ENCODE data around the gene SPRR2B.

DNA sequence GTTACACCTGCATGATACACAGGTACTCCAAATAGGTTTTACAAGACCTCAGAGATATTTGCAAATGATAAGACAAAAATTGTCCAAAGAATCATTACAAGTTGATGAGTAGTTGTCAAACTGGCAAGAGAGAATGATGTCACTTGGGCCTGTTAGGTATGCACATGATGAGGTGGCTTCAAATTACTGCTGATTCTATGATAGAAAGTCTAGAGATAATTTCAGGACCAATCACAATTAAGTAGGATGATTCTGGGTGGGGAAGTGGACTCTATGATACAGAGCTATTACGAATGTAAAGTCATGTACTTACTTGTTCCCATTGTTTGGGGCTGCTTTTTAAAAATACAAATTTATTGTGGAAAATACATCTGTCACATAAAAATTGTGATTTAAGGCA lies 45.6 kb downstream of the SPRR2B start:
- no peak for TF ChIP-seq TAF1 (IDR thresholded peaks at IDR 0.05; ENCODE audit: control insufficient read depth, extremely low read depth, insufficient read depth, low read length, severe bottlenecking)
- TF ChIP-seq MAFG (tag; conservative IDR thresholded peaks at IDR 0.05): no peak
- TF ChIP-seq, protein P1, sequence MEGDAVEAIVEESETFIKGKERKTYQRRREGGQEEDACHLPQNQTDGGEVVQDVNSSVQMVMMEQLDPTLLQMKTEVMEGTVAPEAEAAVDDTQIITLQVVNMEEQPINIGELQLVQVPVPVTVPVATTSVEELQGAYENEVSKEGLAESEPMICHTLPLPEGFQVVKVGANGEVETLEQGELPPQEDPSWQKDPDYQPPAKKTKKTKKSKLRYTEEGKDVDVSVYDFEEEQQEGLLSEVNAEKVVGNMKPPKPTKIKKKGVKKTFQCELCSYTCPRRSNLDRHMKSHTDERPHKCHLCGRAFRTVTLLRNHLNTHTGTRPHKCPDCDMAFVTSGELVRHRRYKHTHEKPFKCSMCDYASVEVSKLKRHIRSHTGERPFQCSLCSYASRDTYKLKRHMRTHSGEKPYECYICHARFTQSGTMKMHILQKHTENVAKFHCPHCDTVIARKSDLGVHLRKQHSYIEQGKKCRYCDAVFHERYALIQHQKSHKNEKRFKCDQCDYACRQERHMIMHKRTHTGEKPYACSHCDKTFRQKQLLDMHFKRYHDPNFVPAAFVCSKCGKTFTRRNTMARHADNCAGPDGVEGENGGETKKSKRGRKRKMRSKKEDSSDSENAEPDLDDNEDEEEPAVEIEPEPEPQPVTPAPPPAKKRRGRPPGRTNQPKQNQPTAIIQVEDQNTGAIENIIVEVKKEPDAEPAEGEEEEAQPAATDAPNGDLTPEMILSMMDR (IDR thresholded peaks at IDR 0.05 in 2 of 3, conservative IDR thresholded peaks at IDR 0.05 in 1 of 3; ENCODE audit: insufficient read depth in 2 of 3, low read depth in 1 of 3, low read length in 3 of 3): no peak
- TF ChIP-seq, protein P2, sequence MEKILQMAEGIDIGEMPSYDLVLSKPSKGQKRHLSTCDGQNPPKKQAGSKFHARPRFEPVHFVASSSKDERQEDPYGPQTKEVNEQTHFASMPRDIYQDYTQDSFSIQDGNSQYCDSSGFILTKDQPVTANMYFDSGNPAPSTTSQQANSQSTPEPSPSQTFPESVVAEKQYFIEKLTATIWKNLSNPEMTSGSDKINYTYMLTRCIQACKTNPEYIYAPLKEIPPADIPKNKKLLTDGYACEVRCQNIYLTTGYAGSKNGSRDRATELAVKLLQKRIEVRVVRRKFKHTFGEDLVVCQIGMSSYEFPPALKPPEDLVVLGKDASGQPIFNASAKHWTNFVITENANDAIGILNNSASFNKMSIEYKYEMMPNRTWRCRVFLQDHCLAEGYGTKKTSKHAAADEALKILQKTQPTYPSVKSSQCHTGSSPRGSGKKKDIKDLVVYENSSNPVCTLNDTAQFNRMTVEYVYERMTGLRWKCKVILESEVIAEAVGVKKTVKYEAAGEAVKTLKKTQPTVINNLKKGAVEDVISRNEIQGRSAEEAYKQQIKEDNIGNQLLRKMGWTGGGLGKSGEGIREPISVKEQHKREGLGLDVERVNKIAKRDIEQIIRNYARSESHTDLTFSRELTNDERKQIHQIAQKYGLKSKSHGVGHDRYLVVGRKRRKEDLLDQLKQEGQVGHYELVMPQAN (IDR thresholded peaks at IDR 0.05; ENCODE audit: borderline replicate concordance): no peak
- TF ChIP-seq ZNF174 (CRISPR knock-in tag; IDR thresholded peaks at IDR 0.05): no peak
- TF ChIP-seq, protein P3, sequence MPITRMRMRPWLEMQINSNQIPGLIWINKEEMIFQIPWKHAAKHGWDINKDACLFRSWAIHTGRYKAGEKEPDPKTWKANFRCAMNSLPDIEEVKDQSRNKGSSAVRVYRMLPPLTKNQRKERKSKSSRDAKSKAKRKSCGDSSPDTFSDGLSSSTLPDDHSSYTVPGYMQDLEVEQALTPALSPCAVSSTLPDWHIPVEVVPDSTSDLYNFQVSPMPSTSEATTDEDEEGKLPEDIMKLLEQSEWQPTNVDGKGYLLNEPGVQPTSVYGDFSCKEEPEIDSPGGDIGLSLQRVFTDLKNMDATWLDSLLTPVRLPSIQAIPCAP (CRISPR knock-in tag; IDR thresholded peaks at IDR 0.05; ENCODE audit: borderline replicate concordance): no peak
- TF ChIP-seq FOSL1 (tag; conservative IDR thresholded peaks at IDR 0.05): no peak
- TF ChIP-seq ZNF778 (CRISPR knock-in tag; IDR thresholded peaks at IDR 0.05): no peak
- no peak for TF ChIP-seq JUND (IDR thresholded peaks at IDR 0.05; ENCODE audit: borderline replicate concordance, low read depth, low read length)
- TF ChIP-seq JUND (tag; IDR thresholded peaks at IDR 0.05; ENCODE audit: borderline replicate concordance, low read depth, low read length): no peak
- TF ChIP-seq, protein P4, sequence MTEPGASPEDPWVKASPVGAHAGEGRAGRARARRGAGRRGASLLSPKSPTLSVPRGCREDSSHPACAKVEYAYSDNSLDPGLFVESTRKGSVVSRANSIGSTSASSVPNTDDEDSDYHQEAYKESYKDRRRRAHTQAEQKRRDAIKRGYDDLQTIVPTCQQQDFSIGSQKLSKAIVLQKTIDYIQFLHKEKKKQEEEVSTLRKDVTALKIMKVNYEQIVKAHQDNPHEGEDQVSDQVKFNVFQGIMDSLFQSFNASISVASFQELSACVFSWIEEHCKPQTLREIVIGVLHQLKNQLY (CRISPR knock-in tag; conservative IDR thresholded peaks at IDR 0.05): no peak
